A172 (cell line): Measurements from ENCODE around the gene HES6. TPM values are rescaled to one million over a fixed set of nuclear protein-coding genes. Genes with fewer than 3 reads are reported as not detected.
A peak's percentile ranks its signal among the peaks of the same experiment; 100 is the strongest.

Source experiments
- DNase-seq: peaks from one replicate; pipeline ENCODE4 v3.0.0-alpha.2; 2015; ENCODE audit warnings: low spot score
- total RNA-seq: library from RNA; depleted of rRNA; stranded (reverse); fragments of >200 nt; shearing (Covaris generic); gene quantifications from 2 replicates; pipeline ENCODE4 v1.2.3, GENCODE V29; 2014

The HES6 gene
- total RNA-seq, 1 experiment from 2014 or later: 28.6 TPM

DNA sequence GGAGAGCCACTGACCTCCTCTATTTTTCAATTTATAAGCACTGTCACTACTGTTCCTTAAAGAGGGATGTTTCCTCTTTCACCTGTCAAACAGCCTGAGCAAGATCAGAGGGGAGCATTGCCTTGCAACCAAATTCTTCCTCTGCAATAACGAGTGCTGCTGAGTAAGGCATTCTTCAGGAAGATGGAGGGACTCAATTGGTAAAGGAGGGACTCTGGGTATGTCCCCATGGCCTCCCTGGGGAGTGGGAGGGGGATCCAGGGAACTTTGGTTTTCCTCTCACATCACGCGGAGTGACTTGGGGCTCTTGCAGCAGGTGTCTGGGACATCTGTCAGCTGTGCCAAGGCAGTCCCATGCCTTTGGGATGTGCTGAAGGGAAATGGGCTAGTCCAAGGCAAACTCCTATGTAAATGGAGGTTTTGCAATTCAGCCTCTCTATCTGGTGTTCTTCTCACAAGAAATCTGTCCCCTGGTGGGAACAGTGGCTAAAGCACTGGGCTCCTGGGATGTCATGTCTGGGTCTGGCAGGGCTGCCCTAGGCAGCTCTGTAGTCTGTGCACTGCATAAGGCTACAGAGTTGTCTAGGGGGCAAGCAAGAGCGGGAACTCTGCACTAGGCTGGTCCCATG, 14.4 kb upstream of the HES6 start:
- DNase-seq: no peak

DNA sequence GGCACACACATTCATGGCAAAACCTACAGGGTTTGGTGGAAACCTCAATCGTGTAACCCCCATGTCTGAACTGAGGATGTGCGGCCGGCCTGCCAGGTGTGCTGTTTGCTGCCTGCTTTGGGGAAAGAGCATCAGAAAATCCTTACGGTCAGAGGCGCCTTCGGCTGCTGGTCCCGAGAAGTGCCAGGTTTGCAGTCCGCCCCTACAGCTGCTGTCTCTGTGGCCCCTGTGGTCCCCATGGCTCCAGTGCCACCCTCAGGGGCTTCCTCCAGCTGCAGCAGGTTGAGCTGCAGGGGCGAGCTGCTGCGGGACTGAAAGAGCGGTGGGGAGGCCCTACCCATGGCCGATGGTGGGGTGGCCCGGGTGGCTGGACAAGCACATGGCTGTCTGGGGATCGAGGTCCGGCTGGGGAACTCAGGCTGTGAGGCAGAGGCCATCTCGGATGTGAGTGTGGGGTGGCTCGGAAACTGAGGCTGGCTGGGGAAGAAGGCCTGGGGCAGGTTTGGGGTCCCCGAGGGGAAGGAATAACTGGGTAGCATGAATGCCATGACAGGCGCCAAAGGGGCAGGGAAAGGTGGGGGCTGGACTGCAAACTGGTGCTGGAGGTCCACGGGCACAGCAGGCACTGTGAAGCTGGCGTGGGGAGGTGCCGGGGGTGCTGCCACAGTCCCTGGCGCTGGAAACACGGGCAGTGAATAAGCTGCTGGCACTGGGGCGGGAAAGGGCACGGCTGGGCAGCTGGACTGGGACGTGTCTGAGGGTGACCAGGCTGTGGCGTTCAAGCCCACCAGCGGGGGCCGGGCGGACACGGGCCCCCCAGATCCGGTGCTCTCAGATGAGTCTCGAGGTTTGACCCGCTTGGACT, 13.2 kb upstream of the HES6 start:
- DNase-seq: no peak

DNA sequence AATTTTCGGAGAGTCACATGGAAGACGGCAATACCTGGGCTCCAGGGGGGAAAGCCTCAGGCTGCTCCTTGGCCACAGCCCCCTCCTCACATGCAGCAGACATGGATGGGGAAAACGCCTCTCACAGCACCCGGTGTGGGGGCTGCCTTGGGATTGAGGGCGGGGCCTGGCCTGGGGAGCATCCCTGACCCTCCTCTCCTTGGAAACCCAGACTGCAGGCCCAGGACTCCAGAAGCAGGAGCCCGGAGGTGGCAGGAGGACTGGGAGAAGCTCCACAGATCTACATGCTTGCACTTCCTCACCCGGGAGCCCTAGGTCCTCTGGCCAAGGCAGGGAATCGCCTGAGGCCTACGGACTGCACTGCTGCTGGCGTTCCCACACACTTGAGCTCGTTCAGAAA, 12.1 kb upstream of the HES6 start:
- no peak for DNase-seq

DNA sequence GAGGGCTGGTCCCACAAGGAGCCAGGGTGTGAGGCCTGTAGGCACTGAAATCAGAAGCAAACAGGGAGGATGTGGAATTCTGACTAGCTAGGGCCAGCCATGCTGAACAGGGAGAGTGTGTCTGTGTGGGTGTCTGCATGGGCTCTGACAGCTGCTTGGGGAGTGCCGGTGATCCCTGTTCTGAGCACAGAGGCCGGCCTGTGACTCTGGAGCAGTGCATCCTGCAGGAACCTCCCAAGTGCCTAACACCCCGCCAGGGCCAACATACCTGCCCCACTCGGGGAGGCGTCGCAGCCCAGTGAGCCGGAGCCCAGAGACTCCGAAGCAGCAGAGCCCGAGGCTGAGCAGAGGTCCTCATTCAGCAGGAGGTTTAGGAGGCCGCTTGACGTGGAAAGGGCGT, 11.5 kb upstream of the HES6 start:
- no peak for DNase-seq

DNA sequence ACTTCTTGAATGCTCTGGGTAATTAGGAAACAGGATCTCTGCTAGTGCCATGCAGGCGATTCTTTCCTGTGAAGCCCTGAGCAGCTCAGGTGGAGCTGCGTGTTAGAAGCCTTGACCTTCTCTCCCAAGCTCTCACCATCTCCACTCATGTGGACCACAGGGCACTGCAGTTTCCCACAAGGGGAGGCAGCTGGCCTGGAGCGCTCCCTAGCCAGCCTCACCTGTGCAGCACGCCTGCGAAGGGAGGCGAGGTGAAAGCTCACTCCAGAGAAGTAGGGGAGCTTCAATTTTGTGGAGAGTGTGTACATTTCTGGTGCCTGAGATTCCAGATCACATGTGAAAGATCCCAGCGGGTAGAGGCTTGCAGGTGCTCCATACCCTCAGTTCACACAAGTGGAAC, 11.1 kb upstream of the HES6 start:
- no peak for DNase-seq

DNA sequence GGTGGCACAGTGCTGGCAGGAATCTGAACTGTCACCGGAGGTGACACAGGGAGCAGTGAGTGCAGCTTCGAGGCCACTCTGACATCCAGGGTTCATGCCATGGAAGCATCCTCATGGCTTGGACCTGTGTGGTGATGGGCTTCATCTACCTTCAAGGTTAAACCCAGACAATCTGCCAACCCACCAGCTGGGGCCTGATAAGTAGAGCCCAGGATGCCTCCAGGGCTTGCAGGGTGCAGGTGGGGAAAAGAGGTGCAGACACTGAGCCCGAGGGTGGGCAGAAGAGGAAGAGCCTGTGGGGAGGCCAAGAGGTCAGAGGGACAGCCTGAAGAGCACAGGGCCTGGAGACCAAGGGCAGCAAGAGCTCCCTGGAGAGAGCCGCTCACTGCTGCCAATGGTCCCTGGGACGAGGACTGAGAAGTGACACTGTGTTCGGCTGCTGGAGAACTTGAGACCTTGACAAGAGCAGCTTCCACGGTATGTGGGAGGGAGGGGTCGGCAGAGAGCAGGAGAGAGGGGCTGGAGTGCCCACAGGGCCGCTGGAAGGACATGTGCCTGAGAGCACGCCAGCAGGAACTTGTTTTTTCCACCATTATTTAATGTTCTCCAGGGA, 8.1 kb upstream of the HES6 start:
- no peak for DNase-seq

DNA sequence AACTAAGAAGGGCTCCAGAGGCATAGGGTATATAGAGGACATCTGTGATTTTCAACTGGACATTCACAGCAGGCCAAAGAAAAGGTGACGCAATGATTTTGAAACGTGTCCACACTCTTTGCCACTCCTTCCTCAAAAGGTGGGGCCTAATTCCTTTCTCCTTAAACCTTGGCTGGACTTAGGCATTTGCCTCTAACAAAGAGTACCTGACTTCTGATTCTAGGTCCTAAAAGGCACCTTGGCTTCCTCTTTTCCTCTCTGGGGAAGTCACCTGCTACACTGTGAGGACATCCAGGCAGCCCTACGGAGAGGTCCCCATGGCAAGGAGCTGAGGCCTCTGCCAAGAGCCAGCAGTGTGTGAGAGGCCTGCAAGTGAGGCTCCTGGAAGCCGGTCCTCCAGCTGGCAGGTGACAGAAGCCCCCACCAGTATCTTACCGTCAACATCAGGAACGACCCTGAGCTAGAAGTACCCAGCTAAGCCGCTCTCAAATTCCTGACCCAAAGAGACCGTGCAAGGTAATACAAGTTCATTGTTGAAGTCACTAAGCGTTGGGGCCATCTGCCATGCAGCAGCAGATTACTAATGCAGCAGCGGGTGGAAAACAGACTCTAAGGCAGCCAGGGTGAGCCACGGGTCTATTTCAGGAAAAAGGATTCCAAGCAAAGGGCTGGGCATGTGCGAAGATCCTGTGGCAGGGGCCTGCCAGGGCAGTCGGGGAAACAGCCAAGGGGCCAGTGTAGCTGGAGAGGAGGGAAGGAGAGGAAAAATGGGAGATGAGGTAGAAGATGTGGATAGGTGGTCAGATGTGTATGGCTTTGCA, 7.4 kb upstream of the HES6 start:
- no peak for DNase-seq

DNA sequence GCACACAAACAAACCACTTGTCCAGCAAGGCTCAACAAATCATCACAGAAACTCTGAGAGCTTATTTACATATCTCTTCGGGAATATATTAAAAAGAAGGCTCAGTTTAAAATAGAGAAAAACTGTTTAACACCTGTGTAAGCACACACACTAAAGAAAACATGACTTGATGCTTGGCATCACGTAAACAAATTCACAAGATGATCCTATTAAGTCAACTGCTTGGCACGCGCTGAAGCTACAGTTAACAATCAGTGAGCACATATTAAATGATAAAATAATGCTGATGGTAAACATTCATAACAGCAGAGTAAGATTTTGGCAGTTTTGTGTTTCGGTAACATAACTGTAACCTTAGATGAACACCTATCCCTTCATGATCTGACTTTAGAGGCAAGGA, 4.3 kb upstream of the HES6 start:
- no peak for DNase-seq

DNA sequence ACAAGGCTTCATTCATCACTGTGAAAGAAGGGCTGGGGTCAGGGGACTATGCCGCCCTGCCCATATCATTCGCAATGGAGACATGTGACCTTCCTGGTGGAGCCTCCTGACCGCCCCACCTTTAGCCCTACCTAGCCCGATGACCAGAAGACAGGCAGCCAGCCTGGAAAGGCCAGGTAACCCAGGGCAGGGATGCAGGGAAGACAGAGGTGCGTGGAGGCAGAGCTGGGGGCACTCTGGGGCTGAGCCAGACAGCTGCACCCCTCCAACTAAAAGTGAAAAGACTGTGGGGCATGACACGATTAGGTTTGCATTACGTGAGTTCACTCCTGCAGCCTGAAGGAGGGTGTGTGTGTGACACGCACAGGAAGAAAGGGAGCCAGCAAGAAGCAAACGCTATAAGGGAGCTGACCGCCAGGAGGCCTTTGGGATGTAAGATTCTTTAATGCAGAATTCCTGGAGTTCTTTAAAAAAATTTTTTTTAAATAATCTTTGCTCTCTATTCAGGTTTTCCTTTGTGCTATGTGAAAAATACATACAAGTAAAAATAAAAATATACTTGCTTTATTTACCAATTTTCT, 3.7 kb upstream of the HES6 start:
- no peak for DNase-seq

DNA sequence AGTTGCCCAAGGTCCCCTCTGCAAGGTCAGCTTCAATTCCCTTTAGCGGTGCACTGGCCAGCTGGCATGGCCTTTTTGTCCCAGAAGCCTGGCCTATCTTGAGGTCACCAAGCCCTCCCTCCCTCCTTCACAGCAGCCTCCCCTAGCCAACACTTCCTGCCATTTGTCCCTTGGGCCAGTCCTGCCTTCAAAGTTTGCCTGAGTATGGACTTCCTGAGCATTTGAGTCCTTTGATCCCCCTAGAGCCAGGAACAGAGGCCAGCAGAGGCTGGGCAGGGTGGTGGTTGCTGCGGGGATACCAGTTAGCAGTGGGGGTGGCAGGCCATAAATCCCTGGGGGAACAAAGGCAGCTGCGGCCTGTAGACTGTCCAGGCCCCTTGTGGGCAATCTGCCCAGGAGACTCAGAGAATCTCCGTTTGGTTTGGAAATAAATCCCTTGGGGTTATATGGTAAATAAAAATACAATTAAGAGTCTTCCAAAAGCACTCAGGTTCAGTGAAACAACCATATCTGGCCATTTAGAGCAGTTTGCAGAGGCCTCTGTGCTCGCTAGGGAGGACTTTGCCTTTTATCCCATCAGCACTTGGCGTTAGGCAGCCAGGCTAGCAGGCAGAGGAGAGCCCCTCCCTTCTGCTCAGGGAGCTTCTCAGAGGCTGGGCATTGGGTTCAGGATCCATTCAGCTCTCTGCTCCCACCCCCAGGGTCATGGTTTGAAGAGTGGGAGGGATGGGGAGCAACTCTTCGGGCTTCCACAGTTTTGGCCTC, 3.1 kb upstream of the HES6 start:
- DNase-seq: no peak

DNA sequence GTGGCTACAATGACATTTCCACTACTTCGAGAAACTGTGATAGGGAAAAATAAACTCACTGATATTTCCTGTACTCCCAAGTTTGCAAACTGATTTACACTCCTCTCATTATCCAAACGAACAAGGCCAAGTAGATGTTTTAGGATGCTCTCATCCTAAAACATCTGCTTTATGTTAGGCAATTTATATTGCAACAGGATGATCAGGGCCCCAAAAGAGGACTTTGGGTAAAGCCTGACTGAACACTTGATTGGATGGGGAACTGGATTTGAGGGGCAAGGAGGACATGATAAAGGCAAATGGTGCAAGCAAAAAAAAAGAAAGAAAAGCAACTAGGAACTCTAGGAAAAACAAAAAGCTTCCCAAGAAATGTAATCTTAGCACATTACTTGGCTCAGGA, 2.1 kb upstream of the HES6 start:
- no peak for DNase-seq

DNA sequence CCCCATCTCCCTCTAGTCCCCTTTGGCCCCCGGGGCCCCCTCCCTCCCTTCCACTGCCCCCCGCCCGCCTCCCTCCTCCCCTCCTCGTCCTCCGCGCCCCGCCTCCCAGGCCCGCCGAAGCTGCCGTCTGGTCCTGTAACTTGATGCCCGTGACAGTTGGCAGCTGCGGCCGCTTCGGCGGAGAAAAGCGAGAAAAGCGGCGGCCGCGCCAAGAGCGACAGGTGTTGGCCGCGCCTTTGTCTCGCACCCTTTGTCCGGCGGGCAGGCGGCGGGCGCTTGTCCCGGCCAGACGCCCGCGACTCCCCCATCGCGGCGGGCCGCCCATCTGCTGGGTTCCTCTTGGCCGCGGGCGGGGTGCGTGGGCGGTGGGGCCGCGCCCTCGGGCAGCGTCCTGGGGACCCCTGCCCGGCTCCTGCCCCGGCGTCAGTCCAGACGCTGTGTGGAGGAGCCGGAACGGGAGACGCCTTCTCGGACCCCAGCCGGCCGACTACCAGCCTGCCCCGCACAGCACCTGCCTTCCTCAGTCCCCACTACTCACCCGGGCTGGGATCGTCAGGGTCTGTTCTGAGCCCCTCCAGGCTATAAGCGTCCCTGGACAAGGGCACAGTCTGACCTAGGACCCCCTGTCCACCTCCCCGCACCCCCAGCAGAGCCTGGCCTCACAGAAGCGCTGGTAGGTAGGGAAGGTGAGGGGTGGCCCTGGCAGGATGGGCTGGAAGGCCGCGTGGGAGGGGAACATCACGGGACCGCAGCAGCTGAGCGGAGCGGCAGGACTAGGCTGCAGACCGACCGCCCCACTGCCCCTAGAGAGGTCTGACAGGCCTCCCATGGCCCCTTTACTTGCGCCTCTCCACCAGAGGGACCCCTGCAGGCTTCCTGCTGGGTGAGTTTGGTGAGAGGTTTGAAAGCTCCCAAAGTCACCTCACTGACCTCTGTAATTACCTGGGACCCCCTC, 1.2 kb upstream of the HES6 start:
- DNase-seq: no peak

DNA sequence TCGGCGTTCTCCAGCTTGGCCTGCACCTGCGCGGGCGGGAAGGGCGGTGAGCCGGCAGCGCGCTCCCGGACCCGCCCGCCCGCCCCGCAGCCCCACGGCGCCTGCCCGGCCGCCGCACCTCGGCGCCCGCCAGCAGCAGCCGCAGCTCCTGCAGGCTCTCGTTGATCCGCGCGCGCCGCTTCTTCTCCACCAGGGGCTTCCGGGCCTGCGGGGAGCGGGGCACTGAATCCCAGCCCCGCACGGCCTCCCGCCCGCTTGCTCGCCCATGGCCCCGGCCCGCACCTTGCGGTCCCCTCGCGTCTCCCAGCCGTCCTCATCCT, 335 bp downstream of the HES6 start:
- no peak for DNase-seq

DNA sequence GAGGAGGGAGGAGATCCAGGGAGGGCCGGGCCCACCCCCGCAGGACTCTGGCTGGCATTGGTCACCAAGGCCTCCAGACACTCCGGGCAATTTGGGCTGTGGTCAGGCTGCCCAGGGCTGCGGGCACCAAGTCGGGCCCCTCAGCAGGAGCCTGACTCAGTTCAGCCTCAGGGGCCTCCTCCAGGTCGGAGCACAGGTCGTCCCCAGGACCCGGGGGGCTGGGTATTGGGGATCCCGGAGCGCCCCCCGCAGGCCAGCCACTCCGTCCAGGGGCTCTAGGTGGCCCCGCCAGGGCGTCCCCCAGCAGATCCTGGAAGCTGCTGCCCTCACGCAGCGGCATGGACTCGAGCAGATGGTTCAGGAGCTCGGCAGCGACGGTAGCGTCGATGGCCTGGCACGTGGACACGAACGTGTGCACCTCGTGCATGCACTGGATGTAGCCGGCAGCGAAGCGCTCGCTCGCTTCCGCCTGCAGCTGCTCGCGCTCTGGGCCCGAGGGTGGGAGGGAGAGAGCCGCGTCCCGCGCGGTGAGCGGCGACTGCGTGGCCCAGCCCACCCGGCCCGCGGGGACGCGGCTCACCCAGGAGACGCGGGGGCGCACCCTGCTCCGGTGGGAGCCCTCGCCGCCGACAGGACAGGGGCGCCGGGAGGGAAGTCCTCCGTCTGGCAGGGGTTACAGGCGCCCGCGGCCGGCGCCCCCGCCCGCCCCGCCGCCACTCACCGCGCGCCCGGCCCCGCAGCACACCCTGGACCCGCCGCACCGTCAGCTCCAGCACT, 884 bp downstream of the HES6 start:
- no peak for DNase-seq

DNA sequence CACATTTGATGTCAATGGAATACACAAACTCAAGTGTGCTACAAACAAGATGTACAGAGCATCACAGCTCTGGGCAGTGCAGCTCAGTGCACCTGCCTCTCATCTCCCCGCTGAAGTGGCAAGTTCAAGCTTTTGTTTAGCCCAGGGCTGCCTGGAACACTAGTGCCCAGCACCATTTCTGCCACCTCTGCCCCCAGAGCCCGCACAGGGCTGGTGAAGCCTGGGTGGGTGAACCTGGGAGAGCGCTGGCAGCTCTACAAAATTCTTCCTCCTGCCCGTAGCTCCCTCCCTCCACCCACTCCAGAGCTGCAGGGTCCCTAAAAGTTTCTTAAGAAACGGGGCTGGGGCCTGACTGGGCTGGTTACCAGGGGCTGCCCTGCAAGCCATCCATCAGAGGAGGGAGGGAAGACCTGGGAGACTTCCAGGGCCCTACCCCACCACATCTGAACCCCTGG, 1.5 kb downstream of the HES6 start:
- DNase-seq: no peak

DNA sequence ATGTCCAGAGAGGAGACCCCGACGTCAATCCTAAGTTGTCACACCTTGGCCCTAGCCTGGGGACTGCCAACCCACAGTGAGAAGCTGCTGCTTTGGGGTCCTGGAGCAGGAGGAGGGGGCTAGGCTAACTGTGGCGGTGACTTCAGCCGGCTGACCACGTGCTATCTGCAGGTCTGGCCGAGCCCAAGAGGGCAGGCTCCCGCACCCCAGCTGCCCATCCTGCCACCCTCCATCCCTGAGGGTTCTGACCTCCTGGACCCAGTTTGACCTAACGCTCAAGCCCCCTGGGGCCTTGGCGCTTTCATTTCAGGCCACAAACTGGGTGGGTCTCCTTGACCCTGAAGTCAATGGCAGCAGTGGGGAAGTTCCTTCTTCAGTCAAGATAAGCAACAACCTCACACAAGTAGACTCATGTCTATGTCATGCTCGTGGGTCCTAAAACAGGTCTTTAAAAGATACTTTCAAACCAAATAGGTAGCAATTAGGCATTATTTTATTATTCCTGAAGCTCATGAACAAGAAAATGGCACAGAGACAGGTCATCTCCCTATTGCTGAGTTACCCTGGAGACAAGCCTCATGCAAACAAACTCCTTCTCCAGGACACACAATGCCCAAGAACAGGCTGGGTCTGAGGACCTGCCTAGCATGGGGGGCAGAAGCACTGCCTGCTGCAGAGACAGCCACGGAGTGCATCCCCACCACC, 2.3 kb downstream of the HES6 start:
- DNase-seq: no peak

DNA sequence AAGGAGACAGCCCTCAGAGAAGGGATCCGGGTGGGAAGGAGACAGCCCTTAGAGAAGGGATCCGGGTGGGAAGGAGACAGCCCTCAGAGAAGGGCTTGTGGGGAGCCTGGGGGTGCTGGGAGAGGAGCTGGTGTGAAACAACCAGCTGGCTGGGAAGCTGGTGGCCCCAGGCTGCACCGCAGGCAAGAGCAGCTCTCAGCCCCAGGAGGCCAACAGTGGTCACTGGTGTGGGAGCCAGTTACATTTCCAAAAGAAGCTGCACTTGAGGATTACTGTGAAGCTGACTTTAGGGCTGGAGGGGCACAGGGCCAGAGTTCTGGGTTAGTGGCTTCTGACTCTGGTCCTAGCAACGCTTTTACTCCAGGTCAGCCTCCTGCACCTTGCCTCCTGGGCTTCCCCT, 3.3 kb downstream of the HES6 start:
- DNase-seq: no peak

DNA sequence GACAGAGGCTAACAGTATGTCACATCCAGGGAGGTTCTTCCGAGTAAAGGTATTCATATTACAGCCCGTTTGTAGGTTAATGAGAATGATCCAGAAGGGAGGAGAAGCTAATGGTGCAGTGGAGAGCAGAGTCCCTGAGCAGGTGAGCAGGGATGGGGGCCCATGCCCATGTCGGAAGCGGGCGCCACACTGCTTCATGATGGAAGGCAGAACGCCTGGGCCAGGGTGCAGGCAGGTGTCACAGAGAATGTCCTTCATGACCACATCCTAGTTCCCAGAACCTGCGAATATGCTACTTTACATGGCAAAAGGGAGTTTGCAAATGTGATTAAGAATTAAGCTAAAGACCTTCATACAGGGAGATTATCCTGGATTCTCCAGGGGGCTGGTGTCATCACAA, 4.0 kb downstream of the HES6 start:
- DNase-seq: no peak

DNA sequence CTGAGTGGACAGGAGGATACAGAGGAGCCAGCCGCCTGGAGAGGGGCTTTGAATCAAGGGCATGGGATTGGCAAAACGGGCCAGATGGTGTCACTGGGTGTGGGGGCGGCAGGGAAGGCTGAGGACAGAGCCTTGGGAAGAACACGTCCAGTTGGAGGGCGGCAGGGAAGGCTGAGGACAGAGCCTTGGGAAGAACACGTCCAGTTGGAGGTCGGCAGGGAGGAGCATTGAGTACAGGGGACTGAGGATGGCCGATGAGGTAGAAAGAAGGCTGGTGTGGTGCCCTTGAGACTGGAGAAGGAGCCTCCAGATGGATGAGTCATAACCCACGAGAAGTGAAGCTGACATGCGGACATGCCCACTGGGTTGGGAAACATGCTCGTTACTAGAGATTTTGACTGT, 4.5 kb downstream of the HES6 start:
- DNase-seq: peak; percentile 59
